Astrocyte of the cerebellum (primary cell): ENCODE measurements around the gene ISOC2.

Experiments
- DNase-seq: peaks from one replicate; pipeline ENCODE4 v3.0.0-alpha.2; 2011; ENCODE audit warnings: low read depth
- H3K4me3 ChIP-seq: 2 replicates; pipeline ENCODE4 v1.5.1; 2011; ENCODE audit warnings: mild to moderate bottlenecking, low read depth, low read length, moderate library complexity
- in situ Hi-C: cut with HindIII; loops from 2 replicates; pipeline ENCODE4 v1.10.0; 2017; ENCODE audit warnings: low sequenced_read_pairs
- TF ChIP-seq, protein P1 (sequence below): IDR thresholded peaks from 2 replicates; pipeline ENCODE4 v1.5.1; 2012; ENCODE audit warnings: low read length, low read depth, moderate library complexity, mild to moderate bottlenecking; ENCODE audit errors: missing control alignments

ISOC2 gene

DNA sequence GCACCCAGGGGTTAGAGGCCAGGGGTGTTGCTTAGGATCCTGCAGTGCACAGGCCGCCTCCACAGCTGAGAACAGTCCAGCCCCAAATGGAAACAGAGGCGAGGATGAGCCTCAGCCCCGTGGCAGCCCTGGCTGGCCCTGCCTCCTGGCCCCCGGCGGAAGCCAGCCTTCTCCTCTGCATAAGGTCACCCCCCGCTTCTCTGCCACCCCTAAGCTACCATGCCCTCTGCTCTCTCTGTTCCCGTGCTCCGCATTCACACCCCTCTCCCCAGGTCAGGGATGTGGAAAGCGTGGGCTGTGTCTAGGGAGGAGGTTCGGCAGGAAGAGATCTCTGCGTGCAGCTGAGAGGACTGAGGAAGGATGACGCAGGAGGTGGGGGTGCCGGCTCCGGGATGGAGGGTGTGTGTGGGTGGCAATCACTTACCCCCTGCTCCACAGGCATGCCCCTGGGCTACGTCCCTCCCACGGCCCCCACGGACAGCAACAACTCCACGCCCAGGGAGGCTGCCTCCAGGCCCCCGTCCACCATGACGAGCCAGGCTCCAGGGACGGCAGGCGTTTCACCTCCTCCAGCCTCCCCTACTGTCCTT is 32.8 kb upstream of the ISOC2 start:
- TF ChIP-seq, protein P1, sequence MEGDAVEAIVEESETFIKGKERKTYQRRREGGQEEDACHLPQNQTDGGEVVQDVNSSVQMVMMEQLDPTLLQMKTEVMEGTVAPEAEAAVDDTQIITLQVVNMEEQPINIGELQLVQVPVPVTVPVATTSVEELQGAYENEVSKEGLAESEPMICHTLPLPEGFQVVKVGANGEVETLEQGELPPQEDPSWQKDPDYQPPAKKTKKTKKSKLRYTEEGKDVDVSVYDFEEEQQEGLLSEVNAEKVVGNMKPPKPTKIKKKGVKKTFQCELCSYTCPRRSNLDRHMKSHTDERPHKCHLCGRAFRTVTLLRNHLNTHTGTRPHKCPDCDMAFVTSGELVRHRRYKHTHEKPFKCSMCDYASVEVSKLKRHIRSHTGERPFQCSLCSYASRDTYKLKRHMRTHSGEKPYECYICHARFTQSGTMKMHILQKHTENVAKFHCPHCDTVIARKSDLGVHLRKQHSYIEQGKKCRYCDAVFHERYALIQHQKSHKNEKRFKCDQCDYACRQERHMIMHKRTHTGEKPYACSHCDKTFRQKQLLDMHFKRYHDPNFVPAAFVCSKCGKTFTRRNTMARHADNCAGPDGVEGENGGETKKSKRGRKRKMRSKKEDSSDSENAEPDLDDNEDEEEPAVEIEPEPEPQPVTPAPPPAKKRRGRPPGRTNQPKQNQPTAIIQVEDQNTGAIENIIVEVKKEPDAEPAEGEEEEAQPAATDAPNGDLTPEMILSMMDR = no peak
- in situ Hi-C loops = no loop called here
- H3K4me3 ChIP-seq = no peak overlapping the region
- no peak for DNase-seq

DNA sequence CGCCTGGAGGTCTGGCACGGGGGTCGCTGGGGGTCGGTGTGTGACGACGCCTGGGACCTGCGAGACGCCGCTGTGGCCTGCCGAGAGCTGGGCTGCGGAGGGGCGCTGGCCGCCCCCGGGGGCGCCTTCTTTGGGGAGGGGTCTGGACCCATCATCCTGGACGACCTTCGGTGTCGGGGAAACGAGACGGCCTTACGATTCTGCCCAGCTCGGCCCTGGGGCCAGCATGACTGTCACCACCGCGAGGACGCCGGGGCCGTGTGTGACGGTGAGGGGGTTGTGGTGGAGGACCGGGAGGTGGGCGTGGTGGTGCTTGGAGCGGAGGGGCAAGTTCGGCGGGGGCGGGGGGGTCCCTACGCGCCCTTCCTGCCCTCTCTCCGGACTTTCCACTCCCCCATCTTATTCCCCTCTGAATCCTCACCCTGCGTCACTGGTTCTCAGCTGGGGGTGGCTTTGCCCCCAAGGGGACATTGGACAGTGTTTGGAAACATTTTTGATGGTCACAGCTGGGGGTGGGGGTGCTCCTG is 32.3 kb upstream of the ISOC2 start:
- in situ Hi-C loops = no loop called here
- TF ChIP-seq, protein P1 = no peak
- DNase-seq = no peak
- H3K4me3 ChIP-seq = no peak overlapping the region

DNA sequence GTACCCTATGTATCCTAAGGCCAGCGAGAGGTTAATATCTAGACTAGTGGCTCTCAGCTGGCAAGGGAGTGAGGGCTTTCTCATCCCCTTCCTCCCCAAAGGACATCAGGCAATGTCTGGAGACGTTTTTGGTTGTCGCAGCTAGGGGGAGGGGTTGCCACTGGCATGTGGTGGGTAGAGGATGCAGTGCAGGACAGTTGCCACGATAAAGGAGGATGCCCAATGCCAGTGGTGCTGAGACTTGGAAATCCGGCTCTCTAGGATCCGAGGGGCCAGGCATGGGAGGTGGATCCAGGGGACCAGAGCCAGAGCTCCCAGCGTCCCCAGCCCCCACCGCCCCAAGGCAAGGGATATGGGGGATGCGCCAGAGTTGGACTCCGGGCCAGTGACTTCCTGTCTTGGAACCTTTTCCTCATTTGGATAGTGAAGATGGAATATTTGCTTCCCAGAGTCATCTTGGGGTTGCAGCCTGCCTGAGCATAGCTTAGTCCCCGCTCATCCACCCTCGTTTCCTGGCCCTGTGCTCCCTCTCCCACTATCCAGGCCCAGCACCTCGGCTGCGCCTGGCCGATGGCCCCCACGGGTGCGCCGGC is 31.7 kb upstream of the ISOC2 start:
- in situ Hi-C loops = no loop called here
- DNase-seq = no peak
- TF ChIP-seq, protein P1 = no peak
- H3K4me3 ChIP-seq = no peak overlapping the region

DNA sequence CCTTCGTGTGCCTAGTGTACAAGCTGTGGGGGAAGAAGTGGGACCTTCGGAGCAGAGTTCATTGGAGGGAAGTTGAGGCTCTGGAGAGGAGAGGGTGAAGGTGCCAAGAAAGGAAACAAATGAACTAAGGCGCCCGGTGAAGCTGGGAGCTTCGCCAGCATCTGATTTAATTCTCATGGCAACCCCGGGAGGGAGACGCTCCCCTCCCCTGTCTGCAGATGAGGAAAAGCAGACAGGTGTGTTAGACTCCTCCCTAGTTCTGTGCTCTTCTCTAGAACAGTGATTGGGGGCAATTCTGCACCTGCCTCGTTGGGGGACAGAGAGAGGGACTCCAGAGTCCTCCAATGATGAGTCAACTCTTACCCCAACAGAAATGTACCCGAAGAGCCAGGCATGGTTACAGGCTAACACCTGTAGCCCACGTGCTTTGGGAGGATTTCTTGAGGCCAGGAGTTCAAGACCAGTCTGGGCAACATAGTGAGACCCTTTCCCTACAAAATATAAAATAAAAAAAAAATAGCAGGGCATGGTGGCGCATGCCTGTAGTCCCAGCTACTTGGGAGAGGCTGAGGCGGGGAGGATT is 31.0 kb upstream of the ISOC2 start:
- in situ Hi-C loops = no loop called here
- TF ChIP-seq, protein P1 = no peak
- DNase-seq = no peak
- no peak overlapping the region for H3K4me3 ChIP-seq

DNA sequence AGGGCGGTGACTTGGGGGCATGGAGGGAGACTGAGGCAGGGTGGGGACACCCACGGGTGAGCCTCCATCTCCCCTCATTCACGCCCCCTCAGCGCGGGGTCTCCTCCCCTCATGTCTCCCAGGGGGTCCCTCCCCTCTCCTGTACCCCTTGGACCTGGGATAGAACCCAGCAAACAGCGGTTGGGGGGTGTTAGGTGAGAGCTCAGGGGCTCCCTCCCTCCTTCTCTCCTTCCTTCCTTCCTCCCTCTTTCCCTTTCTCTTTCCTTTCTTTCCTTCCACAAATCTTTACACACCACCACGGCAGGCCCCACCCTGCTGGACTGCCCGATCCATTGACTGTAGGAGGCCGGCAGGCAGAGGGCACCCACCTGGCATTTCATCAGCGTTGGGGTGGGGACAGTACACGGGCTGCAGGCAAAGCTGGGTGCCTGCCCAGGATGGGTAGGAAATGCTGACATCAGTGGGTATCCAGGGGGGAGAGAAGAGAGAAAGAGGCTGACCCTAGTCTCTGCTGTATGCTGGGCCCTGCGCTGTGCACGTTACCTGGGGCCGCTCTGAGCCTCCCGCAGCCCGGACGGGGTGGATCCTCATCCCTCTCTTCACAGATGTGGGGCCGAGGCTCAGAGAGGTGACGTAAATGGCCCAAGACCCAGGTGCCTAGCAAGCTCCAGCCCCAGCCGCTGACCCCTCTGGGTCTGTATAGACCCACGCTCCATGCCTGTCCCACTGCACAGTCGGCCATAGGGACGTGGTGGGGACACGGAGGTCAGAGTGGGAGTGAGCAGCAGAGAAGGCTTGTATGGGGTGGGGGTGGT is 30.3 kb upstream of the ISOC2 start:
- in situ Hi-C loops = no loop called here
- no peak overlapping the region for H3K4me3 ChIP-seq
- DNase-seq = no peak
- TF ChIP-seq, protein P1 = no peak
